MCF 10A (cell line): ENCODE results near the gene TMEM87A. TPM values are rescaled to one million over a fixed set of nuclear protein-coding genes. Genes with fewer than 3 reads are reported as not detected.

Experiments used
- BruUV-seq: library from RNA; stranded (reverse); fragments of 400-500 nt; replicated peaks from 2 replicates; lab custom pipeline; 2021; lab: Mats Ljungman, UMichigan
- CTCF ChIA-PET: fragments of 300-600 bp; sonication (Branson Sonifier 250); formaldehyde crosslinking; extraction: SDS; loops from one replicate; lab custom pipeline; 2021; ENCODE audit warnings: antibody characterized with exemption, inconsistent platforms; lab: Yijun Ruan, JAX
- POLR2A ChIA-PET: fragments of 300-600, 350-650 bp; sonication (Branson Sonifier 250); formaldehyde crosslinking; extraction: SDS; loops from one replicate; lab custom pipeline; 2020; ENCODE audit warnings: antibody characterized with exemption, inconsistent platforms; lab: Yijun Ruan, JAX
- DNase-seq: peaks from one replicate; pipeline ENCODE4 v3.0.0-alpha.2; 2018; ENCODE audit not compliant: unreplicated experiment
- H3K27ac Mint-ChIP-seq: one replicate; pipeline ENCODE4 v1.8.0; 2022; ENCODE audit warnings: mild to moderate bottlenecking, low read depth, mixed read lengths; ENCODE audit not compliant: unreplicated experiment
- H3K27me3 Mint-ChIP-seq: one replicate; pipeline ENCODE4 v1.8.0; 2022; ENCODE audit warnings: mixed read lengths; ENCODE audit not compliant: insufficient read depth, unreplicated experiment
- H3K36me3 Mint-ChIP-seq: one replicate; pipeline ENCODE4 v1.8.0; 2022; ENCODE audit warnings: mild to moderate bottlenecking, moderate library complexity, mixed read lengths; ENCODE audit not compliant: insufficient read depth, unreplicated experiment
- H3K4me1 Mint-ChIP-seq: one replicate; pipeline ENCODE4 v1.8.0; 2022; ENCODE audit warnings: mixed read lengths; ENCODE audit not compliant: insufficient read depth, unreplicated experiment
- H3K4me3 Mint-ChIP-seq: one replicate; pipeline ENCODE4 v1.8.0; 2022; ENCODE audit warnings: mild to moderate bottlenecking, moderate library complexity, mixed read lengths; ENCODE audit not compliant: unreplicated experiment
- H3K9me3 Mint-ChIP-seq: one replicate; pipeline ENCODE4 v1.8.0; 2022; ENCODE audit warnings: mixed read lengths; ENCODE audit not compliant: unreplicated experiment
- intact Hi-C: fragments of 100-400 bp; cut with micrococcal nuclease; formaldehyde crosslinking; loops from 2 replicates; pipeline ENCODE4 v1.14.1; 2022
- total RNA-seq: library from RNA; stranded (reverse); gene quantifications from 2 replicates; pipeline ENCODE4 v1.2.3, GENCODE V29; 2022
- TF ChIP-seq, protein P1 (sequence below): fragments of 200-600 bp; IDR thresholded peaks from one replicate; pipeline ENCODE4 v1.8.0; 2022; ENCODE audit warnings: antibody characterized with exemption, mild to moderate bottlenecking; ENCODE audit not compliant: unreplicated experiment

TMEM87A gene
- total RNA-seq, 1 experiment from 2014 or later = 51.3 TPM

DNA sequence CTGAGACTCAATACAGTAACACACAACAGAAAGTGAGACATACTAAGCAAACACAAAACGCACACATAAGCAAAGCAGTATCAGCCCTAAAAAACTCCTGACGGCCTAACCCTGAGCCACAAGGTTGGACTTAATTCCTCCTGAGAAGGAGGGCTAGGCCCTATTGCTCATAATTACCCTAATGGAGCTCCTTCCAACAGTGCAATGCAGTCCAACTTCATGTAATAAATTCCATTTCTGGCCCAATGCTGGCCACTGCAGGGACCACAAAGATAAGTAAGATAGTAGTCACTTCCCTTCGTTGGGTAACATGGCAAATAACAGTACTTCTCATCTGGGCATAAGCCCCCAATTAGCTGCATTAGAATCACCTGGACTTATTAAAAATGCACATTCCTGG is 69.3 kb downstream of the TMEM87A start:
- H3K27ac Mint-ChIP-seq = no peak overlapping the region
- intact Hi-C loops = no loop called here
- no peaks in the 10 kb centered on the region for H3K27me3 Mint-ChIP-seq
- ChIA-PET POLR2A (interaction anchor here (1.0 kb wide), 1 partner anchor 9 kb away, joined by 4 read pairs; no protein-coding TSS in a partner anchor), CTCF (interaction anchor here (1.6 kb wide), 1 partner anchor 34 kb away, joined by 4 read pairs; no protein-coding TSS in a partner anchor)
- peaks cover 49% of the 10 kb centered on the region for H3K36me3 Mint-ChIP-seq
- no peak overlapping the region for H3K4me3 Mint-ChIP-seq
- no TSS peak for BruUV-seq
- H3K4me1 Mint-ChIP-seq = peaks cover 26% of the 10 kb centered on the region
- DNase-seq = no peak
- H3K9me3 Mint-ChIP-seq = no peaks in the 10 kb centered on the region
- TF ChIP-seq, protein P1, sequence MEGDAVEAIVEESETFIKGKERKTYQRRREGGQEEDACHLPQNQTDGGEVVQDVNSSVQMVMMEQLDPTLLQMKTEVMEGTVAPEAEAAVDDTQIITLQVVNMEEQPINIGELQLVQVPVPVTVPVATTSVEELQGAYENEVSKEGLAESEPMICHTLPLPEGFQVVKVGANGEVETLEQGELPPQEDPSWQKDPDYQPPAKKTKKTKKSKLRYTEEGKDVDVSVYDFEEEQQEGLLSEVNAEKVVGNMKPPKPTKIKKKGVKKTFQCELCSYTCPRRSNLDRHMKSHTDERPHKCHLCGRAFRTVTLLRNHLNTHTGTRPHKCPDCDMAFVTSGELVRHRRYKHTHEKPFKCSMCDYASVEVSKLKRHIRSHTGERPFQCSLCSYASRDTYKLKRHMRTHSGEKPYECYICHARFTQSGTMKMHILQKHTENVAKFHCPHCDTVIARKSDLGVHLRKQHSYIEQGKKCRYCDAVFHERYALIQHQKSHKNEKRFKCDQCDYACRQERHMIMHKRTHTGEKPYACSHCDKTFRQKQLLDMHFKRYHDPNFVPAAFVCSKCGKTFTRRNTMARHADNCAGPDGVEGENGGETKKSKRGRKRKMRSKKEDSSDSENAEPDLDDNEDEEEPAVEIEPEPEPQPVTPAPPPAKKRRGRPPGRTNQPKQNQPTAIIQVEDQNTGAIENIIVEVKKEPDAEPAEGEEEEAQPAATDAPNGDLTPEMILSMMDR = no peak

DNA sequence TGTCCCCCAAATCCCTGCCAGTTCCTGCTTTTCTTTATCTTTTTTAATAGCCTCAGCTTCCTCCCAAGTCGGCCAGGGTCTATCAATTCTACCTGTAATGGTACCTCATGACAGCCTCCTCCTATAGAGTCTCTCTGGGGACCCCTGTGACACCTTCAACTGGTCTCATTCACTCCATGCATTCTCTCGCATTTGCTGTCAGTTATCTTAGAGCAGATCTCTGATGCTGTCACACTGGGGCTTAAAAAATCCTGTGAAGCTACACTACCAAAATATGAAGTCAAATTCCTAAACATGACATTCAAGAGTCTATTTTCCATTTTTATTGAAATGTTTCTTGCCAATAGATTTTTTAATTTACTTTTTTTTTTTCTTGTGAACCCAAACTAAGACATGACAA is 70.6 kb downstream of the TMEM87A start:
- TF ChIP-seq, protein P1 = no peak
- Mint-ChIP-seq H3K27me3 (no peaks in the 10 kb centered on the region), H3K27ac (peak overlapping the region; percentile 6), H3K4me1 (peaks cover 21% of the 10 kb centered on the region), H3K36me3 (peaks cover 51% of the 10 kb centered on the region), H3K4me3 (no peak overlapping the region), H3K9me3 (no peaks in the 10 kb centered on the region)
- POLR2A ChIA-PET = no interaction called here
- DNase-seq = no peak
- no TSS peak for BruUV-seq
- CTCF ChIA-PET = interaction anchor here (0.9 kb wide), 1 partner anchor 118 kb away, joined by 4 read pairs; no protein-coding TSS in a partner anchor
- intact Hi-C loops = no loop called here

DNA sequence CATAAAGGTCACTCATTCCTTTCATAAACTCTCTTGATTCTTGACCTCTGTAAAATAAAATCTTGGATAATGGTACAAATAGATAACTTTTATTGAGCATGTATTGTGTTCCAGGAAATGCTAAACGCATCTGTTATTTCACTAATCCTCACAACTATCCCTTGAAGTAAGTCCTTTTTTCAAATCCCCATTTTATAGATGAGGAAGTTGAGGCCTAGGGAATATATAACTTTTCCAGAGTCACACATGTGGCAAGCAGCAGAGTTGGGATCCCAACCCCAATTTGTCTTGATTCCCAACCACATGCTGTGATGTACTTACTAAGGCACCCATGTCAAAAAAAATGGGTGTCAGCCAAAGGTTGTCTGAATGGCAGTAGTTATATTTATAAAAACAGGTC is 71.4 kb downstream of the TMEM87A start:
- Mint-ChIP-seq H3K4me3 (no peak overlapping the region), H3K27me3 (no peaks in the 10 kb centered on the region), H3K4me1 (peaks cover 18% of the 10 kb centered on the region), H3K27ac (no peak overlapping the region), H3K9me3 (no peaks in the 10 kb centered on the region), H3K36me3 (peaks cover 59% of the 10 kb centered on the region)
- TF ChIP-seq, protein P1 = no peak
- intact Hi-C loops = no loop called here
- no peak for DNase-seq
- ChIA-PET POLR2A (no interaction called here), CTCF (no interaction called here)
- no TSS peak for BruUV-seq

DNA sequence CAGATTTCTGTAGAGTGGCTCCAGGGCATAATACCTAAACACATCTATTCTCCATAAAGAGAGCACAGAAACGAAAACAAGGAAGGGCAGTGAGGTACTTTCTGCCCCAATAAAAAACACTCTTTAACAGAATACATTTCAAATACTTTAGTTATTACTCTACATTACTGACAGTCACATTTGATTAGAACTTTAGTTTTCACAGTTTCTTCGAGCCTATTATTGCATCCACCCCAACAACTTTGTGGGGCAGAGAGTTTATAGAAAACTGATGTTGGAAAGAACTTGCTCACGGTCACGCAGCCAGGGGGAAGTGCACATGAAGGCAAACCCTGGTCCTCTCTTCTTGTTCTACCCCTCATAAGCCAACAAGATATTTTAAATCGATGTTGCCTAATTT is 74.1 kb downstream of the TMEM87A start:
- Mint-ChIP-seq H3K27me3 (no peaks in the 10 kb centered on the region), H3K27ac (no peak overlapping the region), H3K9me3 (no peaks in the 10 kb centered on the region), H3K4me1 (no peaks in the 10 kb centered on the region), H3K4me3 (no peak overlapping the region), H3K36me3 (peaks cover 64% of the 10 kb centered on the region)
- DNase-seq = no peak
- ChIA-PET CTCF (no interaction called here), POLR2A (interaction anchor here (1.3 to 1.9 kb wide), 2 partner anchors 8 to 43 kb away, joined by 3 to 19 read pairs; partner anchors contain the start of genes PLA2G4F and VPS39)
- BruUV-seq = no TSS peak
- TF ChIP-seq, protein P1 = no peak
- intact Hi-C loops = no loop called here
